HepG2 (cell line): Measurements from ENCODE around the gene TP73. TPM values are rescaled to one million over a fixed set of nuclear protein-coding genes. Genes with fewer than 3 reads are reported as not detected.
A peak's percentile ranks its signal among the peaks of the same experiment; 100 is the strongest.

Experiments used
- ATAC-seq: fragments of 200-7000 bp; cut with Tn5 transposase; 3 replicates; pipeline ENCODE4 v1.9.1; 2020; ENCODE audit warnings: mild to moderate bottlenecking, moderate library complexity
- BruUV-seq: library from RNA; stranded (reverse); fragments of 400-500 nt; replicated peaks from 2 replicates; lab custom pipeline; 2021; lab: Mats Ljungman, UMichigan
- CTCF ChIA-PET: fragments of 300-600 bp; formaldehyde crosslinking; extraction: SDS; loops from one replicate; lab custom pipeline; 2021; ENCODE audit warnings: low total read pairs, inconsistent platforms, low intra/inter-chr PET ratio; lab: Yijun Ruan, JAX
- POLR2A ChIA-PET: fragments of 350-600 bp; sonication (Branson Sonifier 250); formaldehyde crosslinking; loops from one replicate; lab custom pipeline; 2020; ENCODE audit warnings: antibody characterized with exemption, inconsistent platforms; lab: Yijun Ruan, JAX
- DNase-seq: peaks from one replicate; pipeline ENCODE4 v3.0.0-alpha.2; 2015; ENCODE audit warnings: low spot score
- FAIRE-seq: peaks from 3 replicates; lab custom pipeline; 2011; peaks lifted over from hg19 to GRCh38; lab: Jason Lieb, UNC
- H2AFZ ChIP-seq: one replicate; pipeline ENCODE4 v1.6.1; 2011; ENCODE audit warnings: low read length, inconsistent platforms
- H3K27ac ChIP-seq: fragments of 300-600 bp; 3 replicates; pipeline ENCODE4 v1.8.0; 2011; ENCODE audit warnings: mixed run types, mild to moderate bottlenecking, mixed read lengths, low read length, inconsistent platforms; ENCODE audit not compliant: insufficient read depth; ENCODE audit errors: extremely low read length
- H3K27me3 ChIP-seq, 2 experiments: fragments of 200-600 bp in 1 of 2; 2 replicates in 1 of 2; 3 replicates in 1 of 2; pipeline versions ENCODE4 v1.6.0 to v1.8.0; 2011; ENCODE audit warnings: low read length in 2 of 2, mild to moderate bottlenecking in 2 of 2, moderate library complexity in 2 of 2, inconsistent platforms in 1 of 2; ENCODE audit not compliant: insufficient read depth in 2 of 2, control insufficient read depth in 1 of 2
- H3K36me3 ChIP-seq, 2 experiments: fragments of 200-600 bp in 1 of 2; replicated peaks in 1 of 2; 2 replicates in 1 of 2; 3 replicates in 1 of 2; pipeline versions ENCODE4 v1.5.1 to v1.8.0; 2011; ENCODE audit warnings: low read length in 2 of 2, inconsistent platforms in 1 of 2; ENCODE audit not compliant: insufficient read depth in 2 of 2, control insufficient read depth in 1 of 2
- H3K4me1 ChIP-seq: 2 replicates; pipeline ENCODE4 v1.5.1; 2012; ENCODE audit warnings: low read length, inconsistent platforms; ENCODE audit not compliant: insufficient read depth
- H3K4me2 ChIP-seq: 2 replicates; pipeline ENCODE4 v1.6.0; 2011; ENCODE audit warnings: low read depth, low read length, inconsistent platforms
- H3K4me3 ChIP-seq, 3 experiments: fragments of 200-600 bp in 1 of 3; sonication (generic), shearing (Covaris generic) in 1 of 3; replicated peaks in 1 of 3; 2 replicates each; pipeline ENCODE4 v1.5.1; 2011 to 2016; ENCODE audit warnings: low read length in 3 of 3, inconsistent platforms in 2 of 3, low read depth in 2 of 3, mild to moderate bottlenecking in 2 of 3, control low read depth in 1 of 3, mixed read lengths in 1 of 3; ENCODE audit not compliant: insufficient read depth in 1 of 3
- H3K79me2 ChIP-seq: one replicate; pipeline ENCODE4 v1.6.1; 2011; ENCODE audit warnings: low read length, inconsistent platforms; ENCODE audit not compliant: insufficient read depth
- H3K9ac ChIP-seq: 2 replicates; pipeline ENCODE4 v1.6.0; 2011; ENCODE audit warnings: mild to moderate bottlenecking, low read depth, low read length, inconsistent platforms; ENCODE audit not compliant: insufficient read depth
- H3K9me3 ChIP-seq: 2 replicates; pipeline ENCODE4 v1.5.1; 2012; ENCODE audit warnings: mild to moderate bottlenecking, low read length
- H4K20me1 ChIP-seq: 2 replicates; pipeline ENCODE4 v1.6.0; 2011; ENCODE audit warnings: inconsistent platforms, mild to moderate bottlenecking, low read length, moderate library complexity; ENCODE audit not compliant: insufficient read depth
- AGO2 ChIP-seq: fragments of 200-400 bp; formaldehyde crosslinking; optimal IDR thresholded peaks from 2 replicates; pipeline ENCODE3; 2017; ENCODE audit warnings: mild to moderate bottlenecking, low read depth, low read length, moderate library complexity
- KAT7 ChIP-seq: IDR thresholded peaks from 2 replicates; pipeline ENCODE4 v1.6.1; 2018; ENCODE audit warnings: borderline replicate concordance, missing compliant biosample characterization
- KAT8 ChIP-seq: IDR thresholded peaks from 2 replicates; pipeline ENCODE4 v1.6.1; 2016; ENCODE audit warnings: missing genetic modification reagents, missing compliant biosample characterization
- MLLT10 ChIP-seq: sonication (generic); formaldehyde crosslinking; IDR thresholded peaks from 2 replicates; pipeline ENCODE4 v1.4.0; 2020; ENCODE audit warnings: missing genetic modification reagents
- NFE2 ChIP-seq: sonication (generic); formaldehyde crosslinking; IDR thresholded peaks from 2 replicates; pipeline ENCODE4 v1.4.0; 2020; ENCODE audit warnings: missing genetic modification reagents
- ONECUT2 ChIP-seq: sonication (generic); formaldehyde crosslinking; IDR thresholded peaks from 2 replicates; pipeline ENCODE4 v1.4.0; 2020; ENCODE audit warnings: missing genetic modification reagents
- PTBP1 ChIP-seq: fragments of 200-400 bp; formaldehyde crosslinking; IDR thresholded peaks from 2 replicates; pipeline ENCODE4 v1.6.1; 2018; ENCODE audit warnings: low read length, low read depth; ENCODE audit not compliant: poor library complexity, severe bottlenecking
- TEAD3 ChIP-seq: optimal IDR thresholded peaks from 2 replicates; pipeline ENCODE3; 2016; ENCODE audit warnings: borderline replicate concordance
- ZNF33B ChIP-seq: sonication (generic); formaldehyde crosslinking; IDR thresholded peaks from 2 replicates; pipeline ENCODE4 v1.5.1; 2020; ENCODE audit warnings: mild to moderate bottlenecking, missing genetic modification reagents
- ZNF556 ChIP-seq: sonication (generic); formaldehyde crosslinking; IDR thresholded peaks from 2 replicates; pipeline ENCODE4 v1.4.0; 2020; ENCODE audit warnings: mild to moderate bottlenecking, missing genetic modification reagents, borderline replicate concordance
- ZSCAN25 ChIP-seq: sonication (generic); formaldehyde crosslinking; IDR thresholded peaks from 2 replicates; pipeline ENCODE4 v1.8.0; 2022; ENCODE audit warnings: mild to moderate bottlenecking, missing genetic modification reagents
- WGBS: methylation state at CpG from one replicate; pipeline ENCODE4 v1.1.6; 2017; ENCODE audit warnings: low lambda C conversion rate; 5-methylcytosine and 5-hydroxymethylcytosine counted together
- in situ Hi-C: cut with HindIII; loops from 2 replicates; pipeline ENCODE4 v1.10.0; 2017; ENCODE audit warnings: low pct_unique_long_range_greater_than_20kb; ENCODE audit not compliant: extremely low pct_ligation_motif_present
- intact Hi-C: fragments of 100-400 bp; cut with micrococcal nuclease; formaldehyde crosslinking; loops from one replicate; pipeline ENCODE4 v1.10.0; 2022; ENCODE audit not compliant: unreplicated experiment
- polyA plus RNA-seq, 8 experiments: library from polyadenylated mRNA; depleted of rRNA in 3 of 8; stranded (reverse) in 7 of 8; unstranded in 1 of 8; fragments of >200 nt; fragmentation: Illumina TruSeq in 4 of 8; extraction: Trizol in 4 of 8; gene quantifications; 2 replicates each; pipeline versions ENCODE4 v1.2.1 to v1.2.3, GENCODE V29; 2011 to 2016; ENCODE audit warnings: low read depth in 4 of 8, missing spikeins in 1 of 8, mixed read lengths in 1 of 8; ENCODE audit not compliant: insufficient read depth in 1 of 8
- total RNA-seq, 5 experiments: library from RNA; depleted of rRNA; stranded (reverse); fragments of >200 nt; fragmentation: Illumina TruSeq; extraction: Trizol; gene quantifications; 2 replicates each; pipeline ENCODE4 v1.2.3, GENCODE V29; 2016; ENCODE audit warnings: low read depth in 1 of 5
- TF ChIP-seq, protein P1 (sequence below): IDR thresholded peaks from 2 replicates; pipeline ENCODE4 v1.6.1; 2016
- TF ChIP-seq, protein P2 (sequence below): sonication (generic); formaldehyde crosslinking; IDR thresholded peaks from 2 replicates; pipeline ENCODE4 v1.8.0; 2022; ENCODE audit warnings: mild to moderate bottlenecking, missing genetic modification reagents
- TF ChIP-seq, protein P3 (sequence below): sonication (generic); formaldehyde crosslinking; IDR thresholded peaks from 2 replicates; pipeline ENCODE4 v1.5.0; 2020; ENCODE audit warnings: missing genetic modification reagents
- TF ChIP-seq, protein P4 (sequence below): sonication (generic); formaldehyde crosslinking; IDR thresholded peaks from 2 replicates; pipeline ENCODE4 v1.4.0; 2020; ENCODE audit warnings: mild to moderate bottlenecking, missing genetic modification reagents

Gene TP73
- total and polyA plus RNA-seq, 2 of the 13 experiments (the other 11 are each of a cell fraction or from before 2014, with no cell fraction given), result 0.49 to 1.1 TPM

DNA sequence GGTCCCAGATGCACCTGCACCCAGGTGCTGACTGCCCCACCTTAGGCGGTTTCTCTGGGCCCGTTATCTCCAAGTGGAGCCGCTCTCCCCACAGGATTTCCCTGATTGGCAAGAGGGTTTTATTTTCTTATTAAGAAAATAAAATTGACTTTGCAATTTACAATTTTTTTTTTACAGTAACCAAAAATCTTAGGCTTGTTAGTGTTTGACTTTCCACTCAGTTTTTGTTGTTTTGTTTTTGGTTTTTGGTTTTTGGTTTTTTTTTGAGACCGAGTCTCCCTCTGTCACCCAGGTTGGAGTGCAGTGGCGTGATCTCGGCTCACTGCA, 95.2 kb downstream of the TP73 start:
- H3K27me3 ChIP-seq, result peaks cover 5 to 16% of the 10 kb centered on the region in 2 experiments; a peak in 4 of 5 replicates
- 30% methylated on average over 6 of the region's 6 CpGs for WGBS
- intact Hi-C loops (no loop called here), in situ Hi-C loops (no loop called here)
- H3K79me2 ChIP-seq, result peaks cover 6% of the 10 kb centered on the region
- peaks cover 0 to 8% of the 10 kb centered on the region in 2 experiments; a peak in 3 of 5 replicates for H3K36me3 ChIP-seq
- ATAC-seq (no peak), DNase-seq (no peak), FAIRE-seq (no peak)
- H3K9ac ChIP-seq, result no peak overlapping the region
- TF ChIP-seq TEAD3 (CRISPR knock-in tag) (no peak), ONECUT2 (no peak)
- CTCF ChIA-PET, result no interaction called here
- no peak overlapping the region for H3K27ac ChIP-seq
- H4K20me1 ChIP-seq, result no peaks in the 10 kb centered on the region
- peaks cover 31% of the 10 kb centered on the region for H3K4me1 ChIP-seq
- no peak overlapping the region for H2AFZ ChIP-seq
- peak overlapping the region; percentile 85 for H3K4me2 ChIP-seq
- POLR2A ChIA-PET, result interaction anchor here (0.6 kb wide), 1 partner anchor 8 kb away, joined by 3 read pairs; no protein-coding TSS in a partner anchor
- H3K9me3 ChIP-seq, result no peaks in the 10 kb centered on the region
- no TSS peak for BruUV-seq
- peak overlapping the region; percentile 72 to 96 (median 84); a peak in 5 of 6 replicates for H3K4me3 ChIP-seq

DNA sequence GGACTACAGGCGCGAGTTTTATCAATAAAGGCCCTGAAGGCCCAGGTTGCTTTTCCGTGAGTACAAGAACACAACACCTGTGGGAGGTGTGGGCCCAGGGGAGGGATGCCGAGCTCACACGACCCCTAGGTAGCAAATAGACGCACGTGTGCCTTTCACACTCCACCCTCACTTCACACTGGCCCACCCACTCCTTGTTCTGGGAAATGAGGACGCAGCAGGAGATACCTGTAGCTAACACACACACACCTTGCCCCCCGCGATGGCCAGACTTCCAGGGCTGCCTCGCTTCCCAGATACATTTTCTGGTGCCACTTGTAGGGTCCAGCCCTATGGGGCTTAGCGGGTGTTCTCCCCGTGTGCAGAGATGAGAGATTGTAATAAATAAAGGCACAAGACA, 95.6 kb downstream of the TP73 start:
- peak overlapping the region in 1 of 3 experiments; percentile 84; a peak in 1 of 6 replicates for H3K4me3 ChIP-seq
- H3K4me2 ChIP-seq, result peak overlapping the region; percentile 85
- TF ChIP-seq, protein P1, sequence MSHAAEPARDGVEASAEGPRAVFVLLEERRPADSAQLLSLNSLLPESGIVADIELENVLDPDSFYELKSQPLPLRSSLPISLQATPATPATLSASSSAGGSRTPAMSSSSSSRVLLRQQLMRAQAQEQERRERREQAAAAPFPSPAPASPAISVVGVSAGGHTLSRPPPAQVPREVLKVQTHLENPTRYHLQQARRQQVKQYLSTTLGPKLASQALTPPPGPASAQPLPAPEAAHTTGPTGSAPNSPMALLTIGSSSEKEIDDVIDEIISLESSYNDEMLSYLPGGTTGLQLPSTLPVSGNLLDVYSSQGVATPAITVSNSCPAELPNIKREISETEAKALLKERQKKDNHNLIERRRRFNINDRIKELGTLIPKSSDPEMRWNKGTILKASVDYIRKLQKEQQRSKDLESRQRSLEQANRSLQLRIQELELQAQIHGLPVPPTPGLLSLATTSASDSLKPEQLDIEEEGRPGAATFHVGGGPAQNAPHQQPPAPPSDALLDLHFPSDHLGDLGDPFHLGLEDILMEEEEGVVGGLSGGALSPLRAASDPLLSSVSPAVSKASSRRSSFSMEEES, result no peak
- TF ChIP-seq ZSCAN25 (no peak), ZNF556 (CRISPR knock-in tag) (no peak), NFE2 (CRISPR knock-in tag) (no peak), PTBP1 (no peak), AGO2 (no peak), MLLT10 (CRISPR knock-in tag) (no peak), KAT8 (CRISPR knock-in tag) (no peak), KAT7 (CRISPR knock-in tag) (no peak), ZNF33B (CRISPR knock-in tag) (no peak)
- TF ChIP-seq, protein P2, sequence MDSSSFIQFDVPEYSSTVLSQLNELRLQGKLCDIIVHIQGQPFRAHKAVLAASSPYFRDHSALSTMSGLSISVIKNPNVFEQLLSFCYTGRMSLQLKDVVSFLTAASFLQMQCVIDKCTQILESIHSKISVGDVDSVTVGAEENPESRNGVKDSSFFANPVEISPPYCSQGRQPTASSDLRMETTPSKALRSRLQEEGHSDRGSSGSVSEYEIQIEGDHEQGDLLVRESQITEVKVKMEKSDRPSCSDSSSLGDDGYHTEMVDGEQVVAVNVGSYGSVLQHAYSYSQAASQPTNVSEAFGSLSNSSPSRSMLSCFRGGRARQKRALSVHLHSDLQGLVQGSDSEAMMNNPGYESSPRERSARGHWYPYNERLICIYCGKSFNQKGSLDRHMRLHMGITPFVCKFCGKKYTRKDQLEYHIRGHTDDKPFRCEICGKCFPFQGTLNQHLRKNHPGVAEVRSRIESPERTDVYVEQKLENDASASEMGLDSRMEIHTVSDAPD (CRISPR knock-in tag), result no peak
- TF ChIP-seq, protein P3, sequence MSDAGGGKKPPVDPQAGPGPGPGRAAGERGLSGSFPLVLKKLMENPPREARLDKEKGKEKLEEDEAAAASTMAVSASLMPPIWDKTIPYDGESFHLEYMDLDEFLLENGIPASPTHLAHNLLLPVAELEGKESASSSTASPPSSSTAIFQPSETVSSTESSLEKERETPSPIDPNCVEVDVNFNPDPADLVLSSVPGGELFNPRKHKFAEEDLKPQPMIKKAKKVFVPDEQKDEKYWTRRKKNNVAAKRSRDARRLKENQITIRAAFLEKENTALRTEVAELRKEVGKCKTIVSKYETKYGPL (CRISPR knock-in tag), result no peak
- TF ChIP-seq, protein P4, sequence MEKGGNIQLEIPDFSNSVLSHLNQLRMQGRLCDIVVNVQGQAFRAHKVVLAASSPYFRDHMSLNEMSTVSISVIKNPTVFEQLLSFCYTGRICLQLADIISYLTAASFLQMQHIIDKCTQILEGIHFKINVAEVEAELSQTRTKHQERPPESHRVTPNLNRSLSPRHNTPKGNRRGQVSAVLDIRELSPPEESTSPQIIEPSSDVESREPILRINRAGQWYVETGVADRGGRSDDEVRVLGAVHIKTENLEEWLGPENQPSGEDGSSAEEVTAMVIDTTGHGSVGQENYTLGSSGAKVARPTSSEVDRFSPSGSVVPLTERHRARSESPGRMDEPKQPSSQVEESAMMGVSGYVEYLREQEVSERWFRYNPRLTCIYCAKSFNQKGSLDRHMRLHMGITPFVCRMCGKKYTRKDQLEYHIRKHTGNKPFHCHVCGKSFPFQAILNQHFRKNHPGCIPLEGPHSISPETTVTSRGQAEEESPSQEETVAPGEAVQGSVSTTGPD (CRISPR knock-in tag), result no peak

More for the DNA sequence above, 95.6 kb downstream of the TP73 start:
- Histone ChIP-seq H4K20me1 (no peaks in the 10 kb centered on the region), H3K79me2 (peaks cover 6% of the 10 kb centered on the region), H3K36me3 (peaks cover 0 to 3% of the 10 kb centered on the region in 2 experiments; a peak in 3 of 5 replicates), H2AFZ (no peak overlapping the region), H3K27me3 (peaks cover 6 to 20% of the 10 kb centered on the region in 2 experiments; a peak in 4 of 5 replicates), H3K9me3 (no peaks in the 10 kb centered on the region), H3K4me1 (peaks cover 31% of the 10 kb centered on the region), H3K9ac (no peak overlapping the region), H3K27ac (no peak overlapping the region)
- WGBS, result 53% methylated on average over 13 of the region's 13 CpGs
- in situ Hi-C loops (no loop called here), intact Hi-C loops (no loop called here)
- no TSS peak for BruUV-seq
- no peak for ATAC-seq
- no peak for FAIRE-seq
- no peak for DNase-seq
- ChIA-PET POLR2A (interaction anchor here (0.6 kb wide), 1 partner anchor 8 kb away, joined by 3 read pairs; no protein-coding TSS in a partner anchor), CTCF (no interaction called here)
